ENCODE data around the gene SH2D7. TPM values are rescaled to one million over a fixed set of nuclear protein-coding genes. Genes with fewer than 3 reads are reported as not detected.

The SH2D7 gene
- total RNA-seq, 1 donor from 2014 or later: not detected

DNA sequence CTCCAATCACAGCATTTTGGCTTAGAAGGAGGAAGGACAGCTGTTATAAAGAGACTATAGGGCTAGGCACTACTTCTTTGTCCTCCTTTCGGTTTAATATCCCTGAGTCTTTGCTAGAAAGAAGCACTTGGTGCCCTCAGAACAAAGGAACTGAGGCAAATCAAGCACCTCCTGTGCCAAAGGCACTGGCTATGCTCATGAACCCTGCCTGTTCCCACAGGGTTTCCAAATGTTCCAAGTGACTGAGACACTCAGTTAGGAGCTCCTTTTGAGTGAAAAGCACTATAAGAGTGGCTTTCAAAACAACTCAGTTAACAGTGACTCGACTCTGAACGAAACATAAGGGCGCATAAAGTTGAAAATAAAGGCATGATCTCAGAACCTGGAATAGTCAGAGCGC lies 39.8 kb upstream of the SH2D7 start:
- ATAC-seq (no peak), DNase-seq (no peak)
- H3K4me3 ChIP-seq: no peak overlapping the region
- H3K27me3 ChIP-seq: no peaks in the 10 kb centered on the region
- TF ChIP-seq, protein P1, sequence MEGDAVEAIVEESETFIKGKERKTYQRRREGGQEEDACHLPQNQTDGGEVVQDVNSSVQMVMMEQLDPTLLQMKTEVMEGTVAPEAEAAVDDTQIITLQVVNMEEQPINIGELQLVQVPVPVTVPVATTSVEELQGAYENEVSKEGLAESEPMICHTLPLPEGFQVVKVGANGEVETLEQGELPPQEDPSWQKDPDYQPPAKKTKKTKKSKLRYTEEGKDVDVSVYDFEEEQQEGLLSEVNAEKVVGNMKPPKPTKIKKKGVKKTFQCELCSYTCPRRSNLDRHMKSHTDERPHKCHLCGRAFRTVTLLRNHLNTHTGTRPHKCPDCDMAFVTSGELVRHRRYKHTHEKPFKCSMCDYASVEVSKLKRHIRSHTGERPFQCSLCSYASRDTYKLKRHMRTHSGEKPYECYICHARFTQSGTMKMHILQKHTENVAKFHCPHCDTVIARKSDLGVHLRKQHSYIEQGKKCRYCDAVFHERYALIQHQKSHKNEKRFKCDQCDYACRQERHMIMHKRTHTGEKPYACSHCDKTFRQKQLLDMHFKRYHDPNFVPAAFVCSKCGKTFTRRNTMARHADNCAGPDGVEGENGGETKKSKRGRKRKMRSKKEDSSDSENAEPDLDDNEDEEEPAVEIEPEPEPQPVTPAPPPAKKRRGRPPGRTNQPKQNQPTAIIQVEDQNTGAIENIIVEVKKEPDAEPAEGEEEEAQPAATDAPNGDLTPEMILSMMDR (IDR thresholded peaks at IDR 0.05): no peak
- peaks cover 92% of the 10 kb centered on the region for H3K4me1 ChIP-seq
- H3K27ac ChIP-seq: peak overlapping the region; percentile 45
- no peaks in the 10 kb centered on the region for H3K9me3 ChIP-seq
- intact Hi-C loops (cut with DNase I): no loop called here
- H3K36me3 ChIP-seq: peaks cover 17% of the 10 kb centered on the region

DNA sequence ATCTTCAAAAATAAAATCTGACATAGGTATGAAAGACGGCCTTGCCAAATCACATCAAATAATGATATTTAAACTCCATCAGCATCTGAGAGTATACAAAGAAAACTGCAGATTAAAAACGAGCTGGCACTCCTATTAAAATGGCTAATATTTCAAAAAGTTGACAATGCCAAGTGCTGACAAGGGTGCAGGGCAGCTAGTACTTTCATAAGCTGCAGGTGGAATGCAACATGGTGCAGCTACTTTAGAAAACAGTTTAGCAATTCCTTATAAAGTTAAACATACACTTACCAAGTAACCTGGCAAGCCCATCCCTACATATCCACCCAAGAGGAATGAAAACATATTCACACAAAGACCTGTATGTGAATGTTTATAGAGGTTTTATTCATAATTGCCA lies 37.8 kb upstream of the SH2D7 start:
- Histone ChIP-seq H3K9me3 (no peaks in the 10 kb centered on the region), H3K27me3 (no peaks in the 10 kb centered on the region), H3K4me3 (no peak overlapping the region), H3K27ac (no peak overlapping the region), H3K4me1 (peaks cover 92% of the 10 kb centered on the region), H3K36me3 (peaks cover 17% of the 10 kb centered on the region)
- TF ChIP-seq, protein P1 (IDR thresholded peaks at IDR 0.05): no peak
- DNase-seq: no peak
- no peak for ATAC-seq
- intact Hi-C loops (cut with DNase I): no loop called here

DNA sequence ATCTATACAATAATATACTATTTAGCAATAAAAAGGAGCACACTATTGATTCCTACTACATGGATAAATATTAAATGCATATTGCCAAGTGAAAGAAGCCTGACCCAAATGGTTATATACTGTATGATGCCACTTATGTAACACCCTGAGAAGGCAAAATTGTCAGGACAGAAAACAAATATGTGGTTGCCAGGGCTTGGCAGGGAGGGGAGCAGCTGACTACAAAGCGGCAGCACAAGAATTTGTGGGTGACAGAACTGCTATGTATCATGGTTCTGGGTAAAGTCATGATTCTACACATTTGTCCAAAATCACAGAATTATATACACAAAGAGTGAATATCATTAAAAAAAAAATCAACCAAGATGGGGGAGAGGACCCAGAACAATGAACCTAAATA lies 37.4 kb upstream of the SH2D7 start:
- intact Hi-C loops (cut with DNase I): no loop called here
- TF ChIP-seq, protein P1 (IDR thresholded peaks at IDR 0.05): no peak
- DNase-seq: no peak
- Histone ChIP-seq H3K4me1 (peaks cover 92% of the 10 kb centered on the region), H3K27ac (peak overlapping the region; percentile 74), H3K4me3 (no peak overlapping the region), H3K27me3 (no peaks in the 10 kb centered on the region), H3K36me3 (peaks cover 17% of the 10 kb centered on the region), H3K9me3 (no peaks in the 10 kb centered on the region)
- no peak for ATAC-seq

DNA sequence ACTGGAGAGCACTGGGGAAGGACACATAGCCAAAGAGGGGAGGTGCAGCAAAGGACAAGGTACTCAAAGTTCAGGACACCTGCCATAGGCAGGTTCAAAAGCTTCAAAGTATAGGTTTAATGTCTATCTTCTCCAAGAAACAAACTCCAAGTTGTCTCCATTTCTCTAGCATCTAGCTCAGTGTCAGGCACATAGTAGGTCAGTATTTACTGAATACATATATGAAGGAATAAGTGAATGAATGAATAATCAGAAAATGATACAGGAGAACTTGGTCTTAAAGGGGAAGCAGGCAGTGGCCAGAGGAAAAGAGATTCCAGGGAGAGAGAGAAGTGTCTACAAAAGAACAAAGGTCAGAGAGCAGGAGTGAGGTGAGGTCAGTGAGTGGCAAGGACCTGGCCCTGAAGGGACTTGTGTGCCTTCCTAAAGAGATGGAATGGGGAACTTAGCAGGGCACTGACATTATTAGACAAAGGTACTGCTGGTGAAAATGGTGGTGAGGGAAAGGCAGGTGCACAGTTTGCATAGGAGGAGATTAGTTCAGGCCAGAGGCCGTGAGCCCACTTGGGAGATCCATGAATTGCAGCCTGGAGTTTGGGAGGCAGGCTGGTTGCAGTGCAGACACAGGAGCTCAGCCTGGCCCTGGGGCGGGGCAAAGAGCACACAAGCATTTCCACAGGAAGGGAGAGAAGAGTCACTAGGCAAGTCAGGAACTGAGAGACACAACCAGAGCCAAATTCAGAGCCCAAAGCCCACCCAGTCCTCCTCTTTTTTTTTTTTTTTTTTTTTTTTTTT lies 36.2 kb upstream of the SH2D7 start:
- DNase-seq (no peak), ATAC-seq (peak; percentile 61)
- Histone ChIP-seq H3K4me3 (no peak overlapping the region), H3K36me3 (peaks cover 17% of the 10 kb centered on the region), H3K27me3 (no peaks in the 10 kb centered on the region), H3K27ac (peak overlapping the region; percentile 74), H3K4me1 (peaks cover 89% of the 10 kb centered on the region), H3K9me3 (no peaks in the 10 kb centered on the region)
- intact Hi-C loops (cut with DNase I): no loop called here
- TF ChIP-seq, protein P1 (IDR thresholded peaks at IDR 0.05): no peak

DNA sequence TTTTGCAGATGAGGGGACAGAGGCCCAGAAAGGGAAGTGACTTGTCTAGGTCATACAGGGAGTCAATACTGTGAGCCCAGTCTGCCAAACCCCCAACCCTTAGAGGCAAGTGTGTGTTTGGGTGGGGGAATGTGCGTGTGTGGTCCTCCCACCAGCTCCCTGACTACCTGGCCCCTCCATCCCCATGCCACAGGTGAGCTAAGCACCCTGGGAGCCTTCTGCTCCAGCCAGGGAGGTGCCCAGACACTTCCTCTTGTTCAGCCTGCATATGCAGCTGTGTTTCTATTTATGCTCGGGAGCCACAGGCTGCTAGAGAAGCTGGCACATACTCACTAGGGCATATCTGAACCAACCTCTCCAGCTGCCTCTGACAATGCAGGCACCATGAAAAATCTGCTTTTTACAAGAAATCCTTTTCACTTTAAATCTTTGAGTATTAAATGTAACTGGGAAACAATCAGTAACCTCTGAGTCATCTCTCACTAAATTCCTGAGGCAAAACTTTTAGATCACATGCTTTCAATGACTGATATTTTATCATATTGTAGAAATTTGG lies 35.6 kb upstream of the SH2D7 start:
- ATAC-seq: peak; percentile 70
- Histone ChIP-seq H3K27ac (peak overlapping the region; percentile 74), H3K9me3 (no peaks in the 10 kb centered on the region), H3K36me3 (peaks cover 17% of the 10 kb centered on the region), H3K27me3 (no peaks in the 10 kb centered on the region), H3K4me3 (no peak overlapping the region), H3K4me1 (peaks cover 87% of the 10 kb centered on the region)
- DNase-seq: no peak
- intact Hi-C loops (cut with DNase I): no loop called here
- TF ChIP-seq, protein P1 (IDR thresholded peaks at IDR 0.05): no peak

Measured in upper lobe of right lung (tissue), 1 donor.